RWPE1 (cell line): ENCODE results near the gene POLR2E.
A peak's percentile ranks its signal among the peaks of the same experiment; 100 is the strongest.

Source experiments
- CTCF ChIA-PET: fragments of 350-600 bp; sonication (Branson Sonifier 250); formaldehyde crosslinking; extraction: SDS; loops from one replicate; lab custom pipeline; 2021; lab: Yijun Ruan, JAX
- POLR2A ChIA-PET: fragments of 400-600 bp; formaldehyde crosslinking; extraction: SDS; loops from one replicate; lab custom pipeline; 2020; ENCODE audit warnings: antibody characterized with exemption; ENCODE audit not compliant: low non-redundant PET; lab: Yijun Ruan, JAX
- DNase-seq: peaks from one replicate; pipeline ENCODE4 v3.0.0; 2012; ENCODE audit warnings: low spot score
- H3K27ac ChIP-seq: fragments of 450-650 bp; 2 replicates; pipeline ENCODE4 v1.5.1; 2017
- CTCF ChIP-seq: fragments of 450-650 bp; conservative IDR thresholded peaks from 2 replicates; pipeline ENCODE4 v1.5.1; 2017; ENCODE audit warnings: low read depth, mild to moderate bottlenecking

POLR2E gene

GRCh38 chr19:1060689-1061088 is 34.5 kb downstream of the POLR2E start:
- DNase-seq, result no peak
- TF ChIP-seq CTCF, result no peak
- 0 out of 2 replicates have a peak overlapping the region, but pooled peaks have one; percentile 11 for H3K27ac ChIP-seq
- ChIA-PET CTCF (no interaction called here), POLR2A (no interaction called here)

- no peak for TF ChIP-seq CTCF
- CTCF ChIA-PET, result no interaction called here
- POLR2A ChIA-PET, result interaction anchor here (0.5 kb wide), 1 partner anchor 155 kb away, joined by 3 read pairs; no protein-coding TSS in a partner anchor
- no peak overlapping the region for H3K27ac ChIP-seq
- DNase-seq, result no peak
These were observed 37.1 kb downstream of the POLR2E start for GRCh38 chr19:1058112-1058511.

- no peak for DNase-seq
- CTCF ChIA-PET, result interaction anchor here (0.7 kb wide), 1 partner anchor 20 kb away, joined by 3 read pairs; no protein-coding TSS in a partner anchor
- POLR2A ChIA-PET, result no interaction called here
- H3K27ac ChIP-seq, result 0 out of 2 replicates have a peak overlapping the region, but pooled peaks have one; percentile 18
- TF ChIP-seq CTCF, result peak; percentile 33
These were observed 37.9 kb downstream of the POLR2E start for GRCh38 chr19:1057176-1057855.

DNA sequence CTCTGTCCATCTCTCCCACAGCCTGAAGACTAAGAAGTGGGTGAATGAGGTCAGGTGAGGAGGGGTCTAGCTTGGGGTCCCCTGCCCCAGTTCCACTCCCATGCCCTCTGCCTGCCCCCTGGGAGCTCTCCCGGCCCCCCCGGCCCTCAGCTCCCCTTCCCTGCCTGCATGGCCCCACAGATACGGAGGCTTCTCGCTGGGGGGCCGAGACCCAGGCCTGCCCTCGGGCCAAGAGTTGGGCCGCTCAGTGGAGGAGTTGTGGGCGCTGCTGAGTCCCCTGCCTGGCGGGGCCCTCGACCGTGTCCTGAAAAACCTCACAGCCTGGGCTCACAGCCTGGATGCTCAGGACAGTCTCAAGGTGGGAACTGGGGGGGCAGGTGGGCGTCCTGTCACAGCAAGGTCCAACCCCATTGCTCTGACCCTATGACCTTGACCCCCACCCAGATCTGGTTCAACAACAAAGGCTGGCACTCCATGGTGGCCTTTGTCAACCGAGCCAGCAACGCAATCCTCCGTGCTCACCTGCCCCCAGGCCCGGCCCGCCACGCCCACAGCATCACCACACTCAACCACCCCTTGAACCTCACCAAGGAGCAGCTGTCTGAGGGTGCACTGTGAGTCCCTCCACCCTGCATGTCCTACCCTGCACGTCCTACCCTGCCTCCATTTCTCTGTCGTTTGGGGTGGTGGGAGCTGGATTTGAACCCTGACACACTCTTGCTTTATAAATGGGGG is 39.1 kb downstream of the POLR2E start:
- no peak for DNase-seq
- POLR2A ChIA-PET, result no interaction called here
- no peak overlapping the region for H3K27ac ChIP-seq
- CTCF ChIA-PET, result interaction anchor here (0.6 to 1.2 kb wide), 4 partner anchors 9 to 188 kb away, joined by 3 to 5 read pairs (median 4); no protein-coding TSS in a partner anchor
- TF ChIP-seq CTCF, result no peak

DNA sequence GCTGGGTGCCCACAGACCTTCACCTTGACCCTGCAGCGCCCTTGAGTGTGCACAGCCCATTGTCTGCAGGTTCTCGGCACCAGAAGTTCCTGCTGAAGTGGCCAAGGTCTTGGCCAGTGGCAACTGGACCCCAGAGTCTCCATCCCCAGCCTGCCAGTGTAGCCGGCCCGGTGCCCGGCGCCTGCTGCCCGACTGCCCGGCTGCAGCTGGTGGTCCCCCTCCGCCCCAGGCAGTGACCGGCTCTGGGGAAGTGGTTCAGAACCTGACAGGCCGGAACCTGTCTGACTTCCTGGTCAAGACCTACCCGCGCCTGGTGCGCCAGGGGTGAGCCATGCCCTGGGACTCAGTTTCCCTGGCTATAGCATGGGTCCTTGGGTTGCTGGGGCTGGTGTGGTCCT is 40.1 kb downstream of the POLR2E start:
- DNase-seq, result no peak
- no peak overlapping the region for H3K27ac ChIP-seq
- TF ChIP-seq CTCF, result no peak
- ChIA-PET POLR2A (no interaction called here), CTCF (no interaction called here)

DNA sequence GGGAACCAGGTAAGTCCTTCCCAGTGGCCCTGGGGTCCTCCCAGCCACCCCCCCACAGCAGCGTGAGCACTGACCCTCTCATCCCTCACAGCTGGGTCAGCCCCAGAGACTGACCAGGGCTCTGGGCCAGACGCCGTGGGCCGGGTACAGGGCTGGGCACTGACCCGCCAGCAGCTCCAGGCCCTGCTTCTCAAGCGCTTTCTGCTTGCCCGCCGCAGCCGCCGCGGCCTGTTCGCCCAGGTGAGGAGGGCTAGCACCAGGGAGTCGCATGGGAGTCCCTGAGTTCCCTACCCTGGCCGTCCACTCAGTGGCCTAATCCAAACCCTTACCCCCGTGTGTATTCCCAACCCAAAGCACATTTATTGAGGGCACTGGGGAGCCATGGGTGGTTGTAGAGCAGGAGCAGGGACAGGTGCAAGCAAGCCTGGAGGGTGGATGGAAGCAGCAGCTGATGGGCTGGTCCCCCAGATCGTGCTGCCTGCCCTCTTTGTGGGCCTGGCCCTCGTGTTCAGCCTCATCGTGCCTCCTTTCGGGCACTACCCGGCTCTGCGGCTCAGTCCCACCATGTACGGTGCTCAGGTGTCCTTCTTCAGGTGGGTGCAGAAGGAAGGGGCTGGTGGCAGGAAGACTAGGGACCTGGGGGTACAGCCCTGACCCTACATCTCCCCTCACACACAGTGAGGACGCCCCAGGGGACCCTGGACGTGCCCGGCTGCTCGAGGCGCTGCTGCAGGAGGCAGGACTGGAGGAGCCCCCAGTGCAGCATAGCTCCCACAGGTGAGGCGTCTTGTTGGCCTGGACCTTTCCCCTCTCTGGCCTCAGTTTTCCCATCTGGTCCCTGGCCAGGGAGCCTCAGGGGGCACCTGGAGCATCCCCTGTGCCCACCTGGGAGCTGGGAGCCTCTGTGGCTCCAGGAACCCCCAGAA is 40.8 kb downstream of the POLR2E start:
- ChIA-PET POLR2A (no interaction called here), CTCF (interaction anchor here (0.6 kb wide), 1 partner anchor 27 kb away, joined by 4 read pairs; no protein-coding TSS in a partner anchor)
- no peak overlapping the region for H3K27ac ChIP-seq
- no peak for DNase-seq
- no peak for TF ChIP-seq CTCF
